ENCODE measurements around the gene SEMA5A.
A peak's percentile ranks its signal among the peaks of the same experiment; 100 is the strongest.

SEMA5A gene

DNA sequence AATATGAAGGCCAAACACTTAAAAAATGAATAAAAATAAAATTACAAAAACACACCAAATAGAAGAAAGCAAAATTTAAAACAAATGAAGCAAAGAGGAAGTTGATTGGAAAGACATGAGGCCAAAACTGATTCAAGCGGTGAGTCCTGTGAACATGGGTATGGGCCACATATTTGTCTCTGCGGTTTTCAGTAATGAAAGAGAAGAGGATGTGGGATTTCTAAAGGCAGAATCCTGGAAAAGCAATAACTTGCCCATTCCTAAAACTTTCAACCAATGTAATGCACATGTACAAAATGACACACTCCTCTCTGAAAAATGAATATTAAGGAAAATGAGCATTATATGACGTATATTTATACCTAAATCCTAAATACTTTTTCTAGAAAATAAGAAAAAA, 263.7 kb downstream of the SEMA5A start:
- DNase-seq (ENCODE audit: low read depth, low spot score), result no peak

DNA sequence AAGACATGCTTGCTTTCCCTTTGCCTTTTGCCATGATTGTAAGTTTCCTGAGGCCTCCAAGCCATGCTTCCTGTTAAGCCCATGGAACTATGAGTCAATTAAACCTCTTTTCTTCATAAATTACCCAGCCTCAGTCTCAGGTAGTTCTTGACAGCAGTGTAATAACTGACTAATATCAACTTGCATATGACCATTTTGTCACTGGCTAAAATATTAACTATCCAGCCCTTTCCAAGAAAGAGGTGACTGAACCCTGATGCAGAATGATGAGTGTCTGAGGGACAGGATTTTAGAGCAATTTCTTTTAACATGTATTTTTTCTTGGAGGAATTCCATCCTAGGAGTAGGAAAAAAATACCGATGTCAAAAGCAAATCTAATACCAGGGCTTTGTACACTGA, 266.1 kb downstream of the SEMA5A start:
- no peak for DNase-seq (ENCODE audit: low read depth, low spot score)

DNA sequence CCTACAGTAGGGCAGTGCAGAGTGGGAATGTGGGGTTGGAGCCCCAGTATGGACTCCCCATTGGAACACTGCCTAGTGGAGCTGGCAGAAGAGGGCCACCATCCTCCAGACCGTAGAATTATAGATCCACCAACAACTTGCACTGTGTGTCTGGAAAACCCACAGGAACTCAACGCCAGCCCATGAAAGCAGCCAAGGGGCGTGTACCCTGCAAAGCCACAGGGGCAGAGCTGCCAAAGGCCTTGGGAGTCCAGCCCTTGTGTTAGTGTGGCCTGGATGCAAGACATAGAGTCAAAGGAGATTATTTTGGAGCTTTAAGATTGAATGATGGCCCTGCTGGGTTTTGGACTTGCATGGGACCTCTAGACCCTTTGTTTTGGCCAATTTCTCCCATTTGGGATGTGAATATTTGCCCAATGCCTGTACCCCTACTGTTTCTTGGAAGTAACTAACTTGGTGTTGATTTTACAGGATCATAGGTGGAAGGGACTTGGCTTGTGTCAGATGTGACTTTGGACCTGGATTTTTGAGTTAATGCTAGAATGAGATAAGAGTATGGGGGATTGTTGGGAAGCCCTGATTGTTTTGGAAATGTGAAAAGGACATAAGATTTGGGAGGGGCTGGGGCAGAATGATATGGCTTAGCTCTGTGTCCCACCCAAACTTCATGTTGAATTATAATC, 266.8 kb downstream of the SEMA5A start:
- DNase-seq (ENCODE audit: low read depth, low spot score), result no peak

DNA sequence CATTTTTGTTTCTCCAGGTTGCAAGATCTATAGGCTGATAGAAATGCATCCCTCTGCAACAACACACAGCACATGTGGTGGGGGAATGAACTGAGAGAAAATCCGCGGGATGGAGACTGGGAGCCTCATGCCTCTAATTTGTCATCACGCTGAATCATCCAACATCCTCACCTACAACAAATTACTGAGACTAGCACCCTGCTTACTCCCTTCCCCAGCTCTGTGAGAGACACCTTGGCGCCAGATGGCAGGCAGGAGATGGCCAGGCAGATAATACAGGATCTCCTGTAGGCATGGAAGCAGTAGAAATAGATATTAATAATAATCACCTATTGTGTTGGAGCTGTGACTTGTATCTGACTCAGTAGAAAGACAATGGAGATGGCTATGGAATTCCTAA, 276.9 kb downstream of the SEMA5A start:
- DNase-seq (ENCODE audit: low read depth, low spot score), result no peak

DNA sequence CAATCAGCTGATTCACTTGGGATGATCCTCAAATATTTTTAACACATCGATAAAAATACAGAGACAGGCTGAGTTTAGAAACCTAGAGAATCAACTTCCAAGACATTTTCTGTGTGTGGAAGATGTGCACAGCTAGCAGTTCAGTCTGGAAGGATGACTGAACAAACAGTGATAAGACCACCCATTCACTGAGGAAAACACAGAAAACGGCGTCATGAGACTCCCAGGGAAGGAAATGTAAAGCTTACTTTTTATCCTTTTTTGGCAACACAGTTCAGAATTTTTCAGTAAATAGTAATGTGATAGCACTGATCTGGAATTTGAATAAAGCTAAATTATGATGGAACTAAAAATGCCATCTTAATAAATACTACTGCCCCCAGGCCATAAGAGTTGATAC, 277.6 kb downstream of the SEMA5A start:
- DNase-seq (ENCODE audit: low read depth, low spot score), result no peak

DNA sequence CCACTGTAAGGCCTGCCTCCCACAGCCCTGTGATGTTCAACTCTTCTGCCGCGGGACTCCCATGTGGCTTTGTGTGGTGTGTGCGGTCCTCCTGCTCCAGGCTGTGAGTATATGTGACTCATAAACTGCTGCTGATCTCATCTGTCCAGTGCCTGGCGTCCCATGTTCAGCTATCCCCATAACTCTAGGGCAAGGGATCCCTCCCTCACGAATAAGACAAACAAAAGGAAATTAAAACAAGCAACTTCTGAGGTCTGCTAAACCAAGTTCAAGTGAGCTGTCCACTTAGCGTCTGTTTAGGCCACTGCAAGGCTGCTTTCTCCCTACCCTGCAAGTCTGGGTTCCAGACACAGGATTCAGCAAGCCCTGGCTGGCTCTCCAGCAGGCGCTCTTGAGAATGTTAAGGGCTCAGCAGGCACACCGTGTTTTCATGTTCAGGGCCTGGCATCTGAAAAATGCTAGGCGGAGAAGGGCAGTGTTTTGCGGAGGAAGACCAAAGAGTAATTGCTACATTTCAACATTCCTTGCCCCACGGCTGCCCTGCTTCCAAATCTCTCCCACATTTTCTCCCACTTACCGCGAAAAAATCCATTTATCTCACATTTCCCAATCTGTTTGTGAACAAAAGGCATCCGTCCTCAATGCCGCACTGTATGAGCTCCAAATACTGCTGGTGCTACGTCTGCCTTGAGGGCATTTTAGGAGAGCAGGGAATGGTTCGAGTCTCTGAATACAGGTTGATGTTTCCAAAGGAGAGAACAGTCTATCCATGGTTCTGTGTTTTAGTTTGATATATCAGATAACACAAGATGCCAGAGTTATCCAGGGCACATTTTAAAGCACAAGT, 280.2 kb downstream of the SEMA5A start:
- DNase-seq (ENCODE audit: low read depth, low spot score), result no peak

DNA sequence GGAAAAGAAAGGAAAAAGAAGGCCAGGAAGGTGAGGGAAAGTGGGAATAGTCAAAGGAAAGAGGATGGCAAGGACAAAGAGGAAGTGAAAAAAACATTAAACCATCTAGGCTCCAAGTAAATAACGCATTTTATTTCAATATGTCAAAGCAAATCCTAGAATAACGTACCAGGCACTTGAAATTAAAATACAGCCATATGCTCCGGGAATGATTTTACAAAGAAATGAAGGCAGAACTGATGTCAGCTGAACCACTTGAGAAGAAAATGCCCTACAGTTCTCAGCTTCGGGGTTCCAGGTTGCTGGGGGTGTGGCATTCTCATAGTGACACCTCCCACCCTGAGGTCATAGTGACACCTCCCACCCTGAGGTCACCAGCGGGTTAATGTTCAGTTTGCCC, 281.6 kb downstream of the SEMA5A start:
- no peak for DNase-seq (ENCODE audit: low read depth, low spot score)

DNA sequence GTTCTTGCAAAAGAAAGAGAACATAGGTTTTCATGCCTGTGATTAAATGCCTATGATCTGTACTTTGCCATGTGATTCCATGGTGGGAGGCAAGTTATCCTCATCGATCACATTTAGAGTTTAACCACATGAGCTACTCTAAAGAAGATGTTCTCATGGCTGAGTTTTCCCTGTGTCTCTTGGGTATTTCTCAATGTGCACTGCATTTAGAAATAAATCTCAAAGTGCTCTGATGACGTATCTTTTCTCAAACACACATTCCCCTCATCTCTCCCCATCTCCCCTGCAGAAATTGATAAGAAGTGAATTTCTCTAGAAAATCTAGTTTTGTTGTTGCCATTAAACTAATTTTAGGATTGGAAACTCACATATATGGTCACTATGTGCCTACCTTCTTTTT, 282.2 kb downstream of the SEMA5A start:
- DNase-seq (ENCODE audit: low read depth, low spot score), result no peak

DNA sequence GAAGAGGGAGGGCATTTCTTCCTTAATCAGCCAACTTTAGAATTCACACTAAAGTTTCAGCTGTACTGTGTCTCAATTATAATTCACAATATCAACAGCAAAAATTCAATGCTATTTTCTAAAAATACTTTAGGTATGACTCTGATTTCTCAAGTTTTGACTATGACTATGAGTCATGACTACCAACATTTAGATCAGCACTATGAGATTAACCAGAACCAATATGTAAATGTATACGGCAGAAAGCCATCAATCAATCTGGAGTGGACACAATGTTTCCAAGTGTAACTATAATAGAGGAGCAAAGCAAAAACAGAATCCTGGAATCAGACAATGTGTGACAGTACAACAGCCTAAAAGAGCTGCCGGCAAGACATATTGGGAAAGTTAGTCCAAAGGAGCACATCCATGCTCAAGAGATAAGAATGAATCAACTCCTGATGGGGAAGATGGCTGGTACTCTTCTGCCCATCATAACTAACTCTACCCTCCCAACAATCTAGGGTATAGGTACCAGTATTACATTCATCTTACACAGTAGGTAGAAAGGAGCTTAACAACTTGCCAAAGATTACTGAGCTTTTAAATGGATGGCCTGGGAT, 294.4 kb downstream of the SEMA5A start:
- DNase-seq (ENCODE audit: low read depth, low spot score), result no peak

DNA sequence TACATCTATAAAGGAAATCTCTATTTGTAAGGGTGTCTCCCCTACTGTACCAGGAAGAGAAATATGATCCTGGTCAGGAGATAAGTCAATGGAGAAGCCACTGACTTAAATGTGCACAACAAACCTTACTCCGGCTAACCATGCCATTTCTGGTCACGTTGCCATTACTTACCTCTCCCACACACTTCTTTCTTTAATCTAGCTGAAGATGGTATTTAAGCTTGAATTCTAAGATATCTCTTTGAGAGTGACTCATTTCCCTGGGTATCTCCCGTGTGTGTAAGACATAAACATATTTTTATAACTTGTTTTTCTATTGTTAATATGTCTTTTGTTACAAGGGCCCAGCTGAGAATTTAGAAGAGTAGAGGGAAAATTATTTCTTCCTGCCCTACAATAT, 296.6 kb downstream of the SEMA5A start:
- no peak for DNase-seq (ENCODE audit: low read depth, low spot score)

DNA sequence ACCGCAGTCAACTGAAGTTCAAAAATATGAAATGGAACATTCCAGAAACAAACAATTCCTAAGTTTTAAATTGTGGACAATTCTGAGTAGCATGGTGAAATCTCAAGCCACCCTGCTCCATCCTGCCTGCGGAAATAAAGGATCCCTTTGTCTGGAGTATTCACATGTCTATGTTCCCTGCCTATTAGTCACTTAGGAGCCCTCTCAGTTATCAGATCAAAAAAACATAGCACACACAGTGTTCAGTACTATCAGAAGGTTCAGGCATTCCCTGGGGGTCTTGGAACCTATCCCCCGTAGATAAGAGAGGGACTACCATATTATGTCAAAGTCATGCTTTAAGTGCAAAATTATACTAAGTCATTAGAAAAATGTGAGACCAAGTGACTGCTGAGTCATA, 300.8 kb downstream of the SEMA5A start:
- DNase-seq (ENCODE audit: low read depth, low spot score), result no peak

DNA sequence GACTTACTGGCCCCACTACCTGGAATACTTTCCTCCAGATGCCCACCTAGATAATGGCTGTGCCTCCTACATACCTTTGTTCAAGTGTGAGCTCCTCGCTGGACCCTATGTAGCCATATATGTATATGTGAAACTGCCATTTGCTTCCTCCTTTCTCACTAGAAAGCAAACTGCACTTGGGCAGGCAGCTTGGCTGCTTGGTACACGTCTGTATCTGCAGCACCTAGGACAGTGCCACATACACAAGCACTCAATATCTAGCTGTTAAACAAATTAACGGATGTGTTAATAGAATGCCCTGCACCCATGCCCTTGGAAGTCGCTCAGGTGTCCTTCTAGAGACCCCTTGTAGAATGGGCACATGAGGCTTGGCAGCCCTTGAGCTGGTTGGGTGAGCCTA, 301.5 kb downstream of the SEMA5A start:
- DNase-seq (ENCODE audit: low read depth, low spot score), result no peak

DNA sequence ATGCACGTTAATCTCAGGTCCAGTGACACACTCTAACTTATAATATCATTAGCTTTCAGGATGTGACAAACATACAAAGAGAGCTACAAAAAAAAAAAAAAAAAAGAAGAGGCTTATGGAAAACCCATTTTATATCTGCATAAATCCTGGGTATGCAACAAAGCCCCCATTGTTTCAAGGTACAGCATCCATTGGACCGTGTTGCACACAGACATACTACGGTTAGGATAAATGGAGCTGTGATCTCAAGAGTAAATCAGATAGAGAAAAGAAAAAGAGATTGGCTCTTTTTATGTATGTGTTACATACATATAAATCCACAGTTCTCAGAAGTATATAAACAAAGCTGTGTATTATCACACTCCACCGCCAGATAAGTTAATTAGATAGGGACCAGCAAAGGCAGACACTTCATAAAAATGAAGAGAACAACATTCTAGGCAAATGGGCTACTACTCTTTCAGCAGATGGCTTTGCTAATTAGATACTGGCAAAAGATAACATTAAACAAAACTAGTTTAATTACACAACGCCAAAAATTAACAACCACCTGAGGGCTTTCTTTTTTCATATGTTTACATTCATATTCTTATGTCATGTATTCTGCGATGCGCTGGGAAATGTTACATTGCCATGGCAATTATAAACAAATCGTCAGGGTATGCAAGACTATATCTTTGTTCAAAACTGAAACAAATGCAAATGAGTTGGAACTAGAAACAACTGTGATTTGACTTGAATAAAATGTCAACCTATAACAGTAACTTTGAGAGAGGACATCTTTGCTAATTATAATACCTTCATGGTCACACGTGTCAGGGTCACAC, 304.2 kb downstream of the SEMA5A start:
- DNase-seq (ENCODE audit: low read depth, low spot score), result no peak

DNA sequence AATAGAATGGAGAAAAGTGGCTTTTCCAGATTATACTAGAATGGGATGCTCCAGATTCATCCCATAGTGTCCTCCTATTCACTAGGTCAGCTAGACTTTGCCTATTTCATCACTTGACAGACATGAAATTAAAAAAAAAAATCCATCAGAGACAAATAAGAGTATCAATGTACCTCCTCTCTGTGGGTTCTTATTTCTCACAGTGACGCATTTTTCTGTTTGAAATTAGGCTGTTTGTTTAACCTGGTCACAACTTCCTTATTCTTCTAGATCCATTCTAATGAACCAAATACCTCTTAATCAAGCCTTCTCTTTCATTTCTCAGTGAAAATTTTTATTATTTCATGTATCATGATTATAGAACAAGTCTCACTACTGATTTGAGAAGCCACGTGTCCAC, 305.4 kb downstream of the SEMA5A start:
- DNase-seq (ENCODE audit: low read depth, low spot score), result no peak

DNA sequence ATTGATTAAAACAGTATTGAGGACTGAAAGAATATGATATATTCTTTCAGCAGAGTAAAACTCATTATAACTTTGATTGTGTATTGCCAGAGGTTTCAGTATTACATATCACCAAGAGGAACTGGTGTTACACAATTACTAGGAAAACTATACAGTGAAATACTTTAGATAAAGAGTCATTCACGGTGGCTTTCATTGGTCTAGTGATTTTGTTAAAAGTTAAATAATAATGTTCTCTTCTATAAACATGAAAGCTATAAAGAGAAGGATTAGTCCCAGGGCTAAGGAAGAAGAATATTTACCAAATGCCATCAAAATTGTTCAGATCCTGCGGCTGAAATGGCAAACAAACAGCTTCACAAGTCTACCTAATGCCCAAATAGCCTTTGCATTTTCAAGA, 306.2 kb downstream of the SEMA5A start:
- no peak for DNase-seq (ENCODE audit: low read depth, low spot score)

DNA sequence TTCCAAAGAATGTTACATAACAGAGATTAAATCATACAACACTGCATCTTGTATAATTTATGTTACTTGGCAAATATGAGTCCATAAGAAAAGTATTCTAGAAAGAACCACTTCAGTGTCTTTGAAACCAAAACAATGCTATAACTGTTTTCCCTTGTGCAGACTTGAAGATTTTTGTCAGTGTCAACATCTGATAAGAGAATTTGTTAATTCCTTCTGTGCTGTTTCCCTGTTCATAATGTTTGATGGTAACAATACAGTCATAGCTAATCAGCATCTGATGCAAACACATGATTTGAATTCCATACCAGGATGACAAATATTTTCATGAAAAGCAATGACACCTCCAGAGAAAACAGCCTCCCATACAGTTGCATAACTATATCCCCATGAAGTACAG, 306.8 kb downstream of the SEMA5A start:
- no peak for DNase-seq (ENCODE audit: low read depth, low spot score)

DNA sequence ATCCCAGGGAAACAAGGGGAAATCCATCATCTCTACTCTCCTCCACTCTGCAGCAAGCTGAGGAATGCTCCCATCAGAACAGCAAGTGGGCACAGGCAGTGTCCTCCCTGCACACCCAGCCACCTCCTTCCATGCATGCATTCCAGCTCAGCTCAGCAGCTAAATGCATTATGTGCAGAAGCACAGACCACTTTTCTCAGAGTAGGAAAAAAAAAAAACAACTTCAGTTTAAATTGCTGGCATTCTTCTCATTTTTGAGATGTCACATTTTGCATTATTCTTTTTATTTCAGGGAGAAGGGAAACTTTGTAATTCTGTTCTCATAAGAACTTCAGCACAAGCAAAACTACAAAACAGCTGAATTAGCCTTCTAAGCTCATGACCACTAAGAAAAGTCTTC, 312.2 kb downstream of the SEMA5A start:
- DNase-seq (ENCODE audit: low read depth, low spot score), result peak; percentile 2

DNA sequence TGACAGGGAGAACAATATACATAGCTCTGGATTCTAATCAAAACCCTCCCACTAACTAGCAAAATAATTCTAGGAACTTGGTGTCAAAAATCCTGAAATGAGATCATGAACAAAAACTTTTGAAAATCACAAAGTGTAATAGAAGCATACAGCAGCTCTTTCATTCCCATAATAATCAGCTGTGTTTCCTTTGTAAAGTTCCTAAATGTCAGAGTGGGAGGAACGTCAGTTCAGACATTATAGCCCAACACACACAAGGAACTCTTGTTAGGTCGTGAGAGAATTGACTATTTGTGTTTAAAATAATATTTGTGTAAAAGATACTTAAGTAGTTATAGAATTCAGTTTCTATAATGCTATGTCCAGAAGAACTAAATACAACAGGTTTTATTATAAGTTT, 312.8 kb downstream of the SEMA5A start:
- DNase-seq (ENCODE audit: low read depth, low spot score), result no peak

DNA sequence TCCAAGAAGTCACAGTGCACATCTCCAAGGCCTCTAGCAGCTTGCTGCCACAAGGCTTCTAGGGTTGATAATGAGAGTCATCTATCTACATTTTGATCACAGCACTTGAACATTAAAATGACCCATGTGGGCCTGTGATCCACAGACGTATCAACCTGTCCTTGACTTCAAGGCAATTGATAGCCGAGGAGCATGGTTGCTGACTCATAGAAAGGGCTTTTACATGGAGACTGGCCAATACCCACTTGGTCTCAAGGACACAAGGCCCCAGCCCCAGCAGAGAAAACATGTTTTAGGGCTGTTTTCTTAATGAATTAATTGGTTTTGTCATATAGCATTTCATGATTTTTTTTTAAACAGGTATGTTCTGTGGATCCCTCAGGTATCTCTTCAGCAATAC, 314.0 kb downstream of the SEMA5A start:
- DNase-seq (ENCODE audit: low read depth, low spot score), result no peak

DNA sequence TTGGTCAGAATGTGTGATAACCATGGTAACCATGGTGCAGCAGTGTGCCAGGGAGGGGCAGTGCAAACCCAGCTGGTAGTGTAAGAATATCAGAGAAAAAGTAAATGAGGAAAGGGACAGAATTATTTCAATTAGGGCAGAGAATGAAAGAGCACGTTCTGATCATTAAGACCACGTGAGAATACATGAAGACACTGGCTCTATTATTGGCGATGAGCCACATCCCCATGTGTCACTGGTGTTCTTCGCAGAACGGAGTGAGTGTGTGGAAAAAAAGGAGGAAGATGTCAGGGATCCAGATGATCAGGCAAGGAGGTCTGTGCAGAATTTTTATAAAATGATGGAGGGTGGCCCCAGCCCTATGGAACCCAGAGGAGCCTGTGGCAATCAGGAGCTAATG, 315.5 kb downstream of the SEMA5A start:
- no peak for DNase-seq (ENCODE audit: low read depth, low spot score)

DNA sequence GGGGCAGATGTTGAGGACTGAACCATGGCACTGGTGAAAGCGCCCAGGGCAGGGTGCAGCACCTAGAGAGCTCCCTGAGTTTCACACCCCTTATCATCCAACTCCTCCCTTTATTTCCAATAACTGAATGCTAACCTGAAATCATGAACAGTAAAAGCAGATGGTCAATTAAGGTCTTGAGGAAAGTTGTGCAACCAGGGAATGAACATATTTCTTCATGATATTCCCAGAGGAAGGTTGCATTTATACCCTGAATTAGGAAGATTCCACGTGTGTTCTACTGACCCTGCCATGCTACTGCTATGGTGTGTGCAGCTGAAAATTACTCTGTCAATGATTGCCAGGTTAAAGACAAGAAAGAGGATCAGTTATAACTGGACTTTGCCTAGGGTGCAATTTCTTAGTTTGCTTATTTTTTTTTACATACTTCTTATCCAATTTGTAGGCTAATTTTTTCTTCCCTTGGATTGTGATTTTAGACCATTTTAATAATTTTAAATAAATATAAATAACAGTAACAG, 319.8 kb downstream of the SEMA5A start:
- DNase-seq (ENCODE audit: low read depth, low spot score), result no peak
